ENCODE measurements around the gene PLEKHG4. TPM values are rescaled to one million over a fixed set of nuclear protein-coding genes. Genes with fewer than 3 reads are reported as not detected.

PLEKHG4 gene
- total RNA-seq, 1 donor from 2014 or later: 9.5 TPM

DNA sequence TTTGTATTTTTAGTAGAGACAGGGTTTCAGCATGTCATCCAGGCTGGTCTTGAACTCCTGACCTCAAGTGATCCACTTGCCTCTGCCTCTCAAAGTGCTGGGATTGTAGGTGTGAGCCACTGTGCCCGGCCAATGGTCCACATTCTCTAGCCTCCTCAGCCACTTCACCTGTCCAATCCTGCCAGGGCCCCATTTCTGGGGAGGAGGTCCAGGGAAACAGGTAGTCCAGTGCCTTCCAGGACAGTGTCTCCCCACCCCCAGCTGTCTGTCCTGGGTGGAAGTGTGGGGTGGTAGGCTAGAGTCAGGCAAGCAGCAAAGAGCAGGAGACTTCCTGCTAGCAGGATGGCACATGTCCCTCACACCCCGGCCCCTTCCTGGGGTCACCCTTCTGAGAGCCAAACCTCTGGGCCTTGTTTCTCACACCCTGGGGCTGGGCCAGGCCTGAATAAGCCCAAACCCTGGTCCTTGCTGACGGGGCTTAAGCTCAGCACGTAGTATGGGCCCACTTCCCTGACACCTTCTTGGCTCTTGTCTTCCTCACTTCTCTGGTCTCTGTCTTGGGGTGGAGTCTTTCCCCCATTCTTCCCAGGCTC, 37.1 kb upstream of the PLEKHG4 start:
- TF ChIP-seq, protein P1, sequence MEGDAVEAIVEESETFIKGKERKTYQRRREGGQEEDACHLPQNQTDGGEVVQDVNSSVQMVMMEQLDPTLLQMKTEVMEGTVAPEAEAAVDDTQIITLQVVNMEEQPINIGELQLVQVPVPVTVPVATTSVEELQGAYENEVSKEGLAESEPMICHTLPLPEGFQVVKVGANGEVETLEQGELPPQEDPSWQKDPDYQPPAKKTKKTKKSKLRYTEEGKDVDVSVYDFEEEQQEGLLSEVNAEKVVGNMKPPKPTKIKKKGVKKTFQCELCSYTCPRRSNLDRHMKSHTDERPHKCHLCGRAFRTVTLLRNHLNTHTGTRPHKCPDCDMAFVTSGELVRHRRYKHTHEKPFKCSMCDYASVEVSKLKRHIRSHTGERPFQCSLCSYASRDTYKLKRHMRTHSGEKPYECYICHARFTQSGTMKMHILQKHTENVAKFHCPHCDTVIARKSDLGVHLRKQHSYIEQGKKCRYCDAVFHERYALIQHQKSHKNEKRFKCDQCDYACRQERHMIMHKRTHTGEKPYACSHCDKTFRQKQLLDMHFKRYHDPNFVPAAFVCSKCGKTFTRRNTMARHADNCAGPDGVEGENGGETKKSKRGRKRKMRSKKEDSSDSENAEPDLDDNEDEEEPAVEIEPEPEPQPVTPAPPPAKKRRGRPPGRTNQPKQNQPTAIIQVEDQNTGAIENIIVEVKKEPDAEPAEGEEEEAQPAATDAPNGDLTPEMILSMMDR (IDR thresholded peaks at IDR 0.05; ENCODE audit: unreplicated experiment): no peak

DNA sequence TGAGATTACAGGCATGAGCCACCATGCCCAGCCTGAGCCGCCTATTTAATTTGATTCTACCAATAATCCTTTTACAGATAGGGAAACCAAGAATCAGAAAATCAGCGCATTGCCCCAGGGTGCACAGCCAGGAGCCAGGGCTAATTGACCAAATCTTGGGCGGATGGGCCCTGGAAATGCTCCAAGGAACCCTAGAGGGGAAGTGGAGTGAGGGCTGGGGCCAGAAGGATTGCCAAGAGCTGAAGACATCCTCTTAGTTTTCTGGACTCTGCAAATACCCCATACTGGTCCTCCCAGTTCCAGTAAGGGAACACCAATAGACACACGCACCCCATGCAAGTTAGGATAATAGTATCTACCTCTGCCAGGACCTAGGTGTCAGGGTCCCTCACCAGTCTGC, 35.9 kb upstream of the PLEKHG4 start:
- peak overlapping the region; percentile 29 for H3K4me3 Mint-ChIP-seq (ENCODE audit: unreplicated experiment)
- H3K27ac Mint-ChIP-seq (ENCODE audit: unreplicated experiment): peak overlapping the region; percentile 81
- TF ChIP-seq, protein P1 (IDR thresholded peaks at IDR 0.05; ENCODE audit: unreplicated experiment): no peak
- peaks cover 9% of the 10 kb centered on the region for H3K27me3 Mint-ChIP-seq (ENCODE audit: unreplicated experiment)
- DNase-seq (ENCODE audit: low spot score): no peak
- H3K9me3 Mint-ChIP-seq (ENCODE audit: unreplicated experiment): no peaks in the 10 kb centered on the region
- peaks cover 17% of the 10 kb centered on the region for H3K36me3 Mint-ChIP-seq (ENCODE audit: low read depth, unreplicated experiment)
- H3K4me1 Mint-ChIP-seq (ENCODE audit: unreplicated experiment): peaks cover 59% of the 10 kb centered on the region

More for the DNA sequence above, 37.1 kb upstream of the PLEKHG4 start:
- no peaks in the 10 kb centered on the region for H3K9me3 Mint-ChIP-seq (ENCODE audit: unreplicated experiment)
- peaks cover 54% of the 10 kb centered on the region for H3K4me1 Mint-ChIP-seq (ENCODE audit: unreplicated experiment)
- no peak for DNase-seq (ENCODE audit: low spot score)
- peaks cover 7% of the 10 kb centered on the region for H3K27me3 Mint-ChIP-seq (ENCODE audit: unreplicated experiment)
- peaks cover 25% of the 10 kb centered on the region for H3K36me3 Mint-ChIP-seq (ENCODE audit: low read depth, unreplicated experiment)
- peak overlapping the region; percentile 96 for H3K27ac Mint-ChIP-seq (ENCODE audit: unreplicated experiment)
- H3K4me3 Mint-ChIP-seq (ENCODE audit: unreplicated experiment): peak overlapping the region; percentile 83

DNA sequence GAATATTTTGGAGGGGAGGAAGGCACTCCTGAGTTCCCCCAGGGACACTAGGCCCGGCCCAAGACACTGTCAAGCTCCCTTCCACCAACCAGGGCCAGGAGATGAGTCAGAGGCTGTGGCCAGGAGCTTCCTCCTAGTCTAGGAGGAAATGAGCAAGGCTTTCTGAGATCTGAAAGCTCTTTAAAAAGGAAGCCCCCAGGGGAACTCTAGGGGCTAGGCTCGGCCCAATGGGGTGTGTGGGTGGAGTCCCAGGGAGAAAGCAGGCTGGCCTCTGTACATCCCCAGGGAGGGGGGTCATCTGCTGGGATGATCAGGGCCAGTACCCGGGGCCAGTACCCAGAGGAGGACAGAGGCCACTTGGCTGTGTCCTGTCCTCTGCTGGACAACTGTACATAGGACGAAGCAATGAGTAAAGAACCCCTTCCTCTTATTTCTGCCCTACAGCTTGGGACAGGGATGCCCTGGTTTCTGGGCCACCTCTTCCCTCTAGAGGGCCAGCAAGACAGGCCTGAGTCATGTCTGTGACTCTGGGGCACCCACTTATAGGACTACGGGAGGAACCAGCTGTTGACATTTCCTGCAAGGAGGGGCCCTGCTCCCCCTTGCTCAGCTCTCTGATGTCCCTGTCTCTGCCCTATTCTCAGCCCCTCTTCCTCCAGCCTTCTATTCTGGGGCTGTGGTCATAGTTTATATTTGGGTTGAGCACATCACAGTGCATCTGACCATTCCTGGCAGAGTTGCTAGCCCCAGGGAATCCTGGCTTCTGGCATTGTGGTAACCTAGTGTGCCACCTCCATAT, 34.7 kb upstream of the PLEKHG4 start:
- H3K4me1 Mint-ChIP-seq (ENCODE audit: unreplicated experiment): peaks cover 59% of the 10 kb centered on the region
- H3K9me3 Mint-ChIP-seq (ENCODE audit: unreplicated experiment): no peaks in the 10 kb centered on the region
- H3K27ac Mint-ChIP-seq (ENCODE audit: unreplicated experiment): peak overlapping the region; percentile 81
- peaks cover 12% of the 10 kb centered on the region for H3K27me3 Mint-ChIP-seq (ENCODE audit: unreplicated experiment)
- peak overlapping the region; percentile 87 for H3K4me3 Mint-ChIP-seq (ENCODE audit: unreplicated experiment)
- DNase-seq (ENCODE audit: low spot score): no peak
- H3K36me3 Mint-ChIP-seq (ENCODE audit: low read depth, unreplicated experiment): peaks cover 7% of the 10 kb centered on the region
- TF ChIP-seq, protein P1 (IDR thresholded peaks at IDR 0.05; ENCODE audit: unreplicated experiment): no peak

DNA sequence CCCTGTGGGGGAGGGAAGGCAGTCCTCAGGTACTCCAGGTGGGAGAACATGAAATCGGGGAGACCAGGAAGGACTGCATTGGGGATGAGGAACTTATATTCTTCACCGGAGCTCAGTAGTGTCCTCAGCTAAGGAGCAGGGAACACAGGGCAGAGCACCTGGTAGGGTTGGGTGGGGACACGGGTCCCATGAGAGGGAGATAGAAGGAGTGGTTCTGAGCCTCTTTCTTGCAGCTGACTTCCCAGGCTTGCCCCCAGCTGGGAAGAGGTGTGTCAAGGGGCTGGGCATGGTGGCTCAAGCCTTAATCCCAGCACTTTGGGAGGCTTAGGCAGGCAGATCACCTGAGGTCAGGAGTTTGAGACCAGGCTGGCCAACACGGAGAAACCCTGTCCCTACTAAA, 34.1 kb upstream of the PLEKHG4 start:
- Mint-ChIP-seq H3K4me1 (ENCODE audit: unreplicated experiment) (peaks cover 61% of the 10 kb centered on the region), H3K36me3 (ENCODE audit: low read depth, unreplicated experiment) (peaks cover 4% of the 10 kb centered on the region), H3K27me3 (ENCODE audit: unreplicated experiment) (peaks cover 16% of the 10 kb centered on the region), H3K27ac (ENCODE audit: unreplicated experiment) (peak overlapping the region; percentile 76), H3K9me3 (ENCODE audit: unreplicated experiment) (no peaks in the 10 kb centered on the region), H3K4me3 (ENCODE audit: unreplicated experiment) (peak overlapping the region; percentile 87)
- no peak for DNase-seq (ENCODE audit: low spot score)
- TF ChIP-seq, protein P1 (IDR thresholded peaks at IDR 0.05; ENCODE audit: unreplicated experiment): no peak

DNA sequence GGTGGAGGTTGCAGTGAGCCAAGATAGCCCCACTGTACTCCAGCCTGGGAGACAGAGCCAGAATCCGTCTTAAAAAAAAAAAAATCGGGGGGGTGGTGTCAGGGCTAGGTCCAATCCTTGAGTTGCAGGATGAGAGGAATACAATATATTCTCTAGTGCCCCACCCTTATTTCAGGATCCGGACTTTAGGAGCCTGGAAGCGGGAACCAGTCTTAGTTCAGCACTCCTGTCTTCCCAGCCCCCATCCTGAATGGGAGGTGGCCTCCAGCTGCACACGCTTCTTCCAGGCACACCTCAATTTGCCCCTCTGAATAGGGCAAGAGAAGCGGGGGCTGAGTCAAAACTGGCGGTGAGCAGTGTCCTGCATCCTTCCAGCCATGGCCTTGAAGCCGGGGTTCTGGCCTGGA, 33.7 kb upstream of the PLEKHG4 start:
- H3K36me3 Mint-ChIP-seq (ENCODE audit: low read depth, unreplicated experiment): peaks cover 4% of the 10 kb centered on the region
- TF ChIP-seq, protein P1 (IDR thresholded peaks at IDR 0.05; ENCODE audit: unreplicated experiment): no peak
- peaks cover 60% of the 10 kb centered on the region for H3K4me1 Mint-ChIP-seq (ENCODE audit: unreplicated experiment)
- peaks cover 16% of the 10 kb centered on the region for H3K27me3 Mint-ChIP-seq (ENCODE audit: unreplicated experiment)
- peak overlapping the region; percentile 42 for H3K27ac Mint-ChIP-seq (ENCODE audit: unreplicated experiment)
- no peak for DNase-seq (ENCODE audit: low spot score)
- no peaks in the 10 kb centered on the region for H3K9me3 Mint-ChIP-seq (ENCODE audit: unreplicated experiment)
- H3K4me3 Mint-ChIP-seq (ENCODE audit: unreplicated experiment): peak overlapping the region; percentile 87

Measured in endothelial cell (in vitro differentiated cells).